ENCODE results near the gene FARP2.
"Not testable (repeated sequence)": the region's sequence is repeated elsewhere in the genome, so short reads cannot be mapped to it uniquely, and the experiment has no call there.

FARP2 gene

DNA sequence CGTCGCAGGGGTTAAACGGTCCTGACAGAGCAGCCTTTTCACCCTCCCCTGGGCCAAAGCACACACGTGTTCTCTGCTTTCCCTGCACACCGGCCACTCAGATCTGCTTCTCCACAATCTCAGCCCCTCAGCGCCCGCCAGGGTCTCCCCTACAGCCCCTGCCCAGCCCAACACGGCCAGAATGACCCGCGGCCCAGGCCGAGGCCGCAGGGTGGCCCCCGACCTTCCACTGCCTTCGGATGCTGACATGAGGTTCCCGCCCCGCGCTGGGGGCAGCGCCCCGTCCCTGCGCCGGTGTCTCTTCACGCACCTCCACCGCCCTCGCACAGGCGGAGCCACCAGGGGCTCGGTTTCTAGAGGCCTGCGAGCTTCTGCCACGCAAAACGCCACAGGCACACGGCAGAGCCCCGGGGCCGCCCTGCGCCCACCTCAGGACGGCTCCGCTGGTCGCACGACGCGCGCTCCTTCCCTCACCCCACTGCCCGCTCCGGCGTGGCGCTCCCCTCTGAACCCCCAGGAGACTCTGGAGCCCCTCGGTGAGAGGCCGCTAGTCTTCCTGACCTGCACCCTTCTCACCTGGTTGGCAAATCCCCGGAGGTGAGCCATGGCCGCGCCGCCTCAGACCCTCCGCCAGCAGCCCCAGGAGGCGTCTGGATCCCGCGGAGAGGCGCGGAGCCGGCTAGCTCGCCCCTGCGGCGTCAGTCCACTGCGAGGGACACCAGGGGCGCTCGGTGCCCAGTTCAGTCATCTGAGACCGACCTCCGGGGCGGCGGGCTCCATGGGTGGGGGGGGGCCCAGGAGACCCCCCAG lies 151.6 kb downstream of the FARP2 start:
- peak; percentile 36 for DNase-seq

DNA sequence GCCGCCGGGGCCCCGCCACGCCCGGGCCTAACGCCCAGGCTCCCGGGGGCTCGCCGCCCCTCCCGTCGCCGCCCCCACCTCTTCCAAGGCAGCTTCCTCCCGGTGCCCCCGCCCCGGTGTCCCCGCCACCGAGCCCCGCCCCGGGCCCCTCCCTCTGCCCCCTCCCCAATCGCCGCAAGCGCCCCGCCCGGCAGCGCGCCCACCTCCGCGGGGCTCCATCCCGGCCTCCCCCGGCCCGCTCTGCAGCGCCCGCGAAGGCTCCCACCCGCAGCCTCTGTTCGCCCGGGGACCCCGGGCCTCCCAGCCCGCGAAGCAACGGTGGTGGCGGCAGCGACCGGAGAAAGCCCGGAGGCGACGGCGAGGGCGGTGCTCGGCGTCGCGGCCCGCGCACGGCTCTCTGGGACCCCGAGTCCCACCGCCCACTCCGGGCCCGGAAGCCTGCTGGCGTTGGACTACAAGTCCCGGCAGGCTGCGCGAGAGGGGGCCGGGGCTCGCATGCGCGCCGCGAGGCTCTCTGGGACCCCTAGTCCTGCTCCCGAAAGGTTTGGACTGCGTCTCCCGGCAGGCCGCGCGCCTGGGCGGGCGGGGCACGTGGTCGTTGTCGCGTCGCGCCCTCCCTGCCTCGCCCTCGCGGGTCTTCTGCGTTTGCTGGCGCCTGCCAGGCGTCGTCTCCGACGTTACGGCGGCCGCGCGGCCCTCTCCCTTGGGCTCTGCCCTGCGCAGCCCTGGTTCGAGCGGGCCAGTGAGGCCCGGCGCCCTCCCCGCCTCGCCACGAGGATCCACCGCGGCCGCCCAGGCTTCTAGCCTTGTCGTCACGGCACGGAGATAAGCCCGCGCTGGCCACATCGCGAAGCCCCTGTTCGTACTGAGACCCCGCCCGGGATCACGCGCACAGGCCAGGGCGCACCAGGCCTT lies 152.4 kb downstream of the FARP2 start, which contains the start of gene STK25:
Gene STK25, minus strand, starts transcription at position 345 of the 915 bp plus-strand sequence. CDS start 549 bp downstream, outside the sequence.
- DNase-seq = peak; percentile 99

DNA sequence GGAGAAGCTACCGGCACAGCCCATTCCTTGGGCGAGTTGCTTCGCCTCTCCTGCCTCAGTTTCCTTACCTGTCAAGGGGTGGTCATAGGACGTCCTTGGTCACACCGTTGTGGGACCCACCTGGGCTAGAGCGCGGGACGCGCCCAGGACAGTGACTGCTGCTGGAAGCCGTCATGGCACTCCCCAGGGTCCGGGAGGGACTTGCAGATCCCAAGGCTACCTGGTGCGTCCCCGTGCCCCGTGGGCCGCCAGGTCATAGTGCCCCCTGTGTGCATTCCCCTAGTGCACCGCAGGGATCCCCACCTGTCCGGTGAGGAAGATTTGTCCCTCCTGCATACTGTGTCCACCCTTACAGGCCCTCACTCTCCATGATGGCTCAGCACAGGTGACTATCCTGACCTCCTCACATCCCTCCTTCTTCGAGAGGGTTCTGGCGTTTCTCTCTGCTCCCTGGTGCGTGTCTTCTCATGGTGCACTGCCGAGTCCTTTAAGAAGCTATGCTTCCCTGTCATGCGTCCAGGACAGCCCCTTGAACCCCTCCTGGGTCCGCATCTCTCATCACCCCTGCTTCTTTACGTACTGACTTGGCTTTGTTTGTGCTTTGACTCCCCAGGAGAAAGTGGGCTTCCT lies 153.2 kb downstream of the FARP2 start:
- no peak for DNase-seq

DNA sequence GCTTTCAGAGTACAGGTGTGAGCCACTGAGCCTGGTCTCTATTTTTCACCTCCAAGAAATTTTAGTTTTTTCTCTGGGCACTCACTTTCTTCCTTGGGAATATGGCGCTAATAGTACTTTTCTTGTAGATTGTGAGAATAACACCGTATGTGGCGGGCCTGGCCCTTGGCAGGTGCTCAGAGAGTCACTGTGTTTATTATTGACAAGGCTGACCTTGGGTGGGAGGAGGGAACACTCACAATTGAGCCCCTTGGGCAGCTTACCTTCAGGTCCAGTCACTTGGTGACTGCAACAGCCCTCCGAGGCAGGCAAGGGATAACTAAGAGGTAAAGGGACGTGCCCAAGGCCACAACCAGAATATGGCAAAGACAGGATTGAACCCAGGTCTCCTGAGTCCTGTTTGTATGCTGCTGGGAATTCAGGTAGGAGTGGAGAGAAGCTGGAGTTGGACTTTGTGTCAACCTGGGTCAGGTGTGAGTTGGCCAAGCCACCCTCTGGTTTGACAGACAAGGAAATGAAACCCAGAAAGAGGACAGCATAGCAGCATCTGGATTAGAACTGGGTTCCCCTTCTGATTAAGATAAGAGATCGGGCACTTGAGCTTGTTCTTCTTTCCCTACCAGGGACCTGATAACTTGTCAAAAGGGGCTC lies 155.1 kb downstream of the FARP2 start:
- DNase-seq = no peak

GRCh38 chr2:241514553-241514952 lies 158.5 kb downstream of the FARP2 start:
- no peak for DNase-seq

DNA sequence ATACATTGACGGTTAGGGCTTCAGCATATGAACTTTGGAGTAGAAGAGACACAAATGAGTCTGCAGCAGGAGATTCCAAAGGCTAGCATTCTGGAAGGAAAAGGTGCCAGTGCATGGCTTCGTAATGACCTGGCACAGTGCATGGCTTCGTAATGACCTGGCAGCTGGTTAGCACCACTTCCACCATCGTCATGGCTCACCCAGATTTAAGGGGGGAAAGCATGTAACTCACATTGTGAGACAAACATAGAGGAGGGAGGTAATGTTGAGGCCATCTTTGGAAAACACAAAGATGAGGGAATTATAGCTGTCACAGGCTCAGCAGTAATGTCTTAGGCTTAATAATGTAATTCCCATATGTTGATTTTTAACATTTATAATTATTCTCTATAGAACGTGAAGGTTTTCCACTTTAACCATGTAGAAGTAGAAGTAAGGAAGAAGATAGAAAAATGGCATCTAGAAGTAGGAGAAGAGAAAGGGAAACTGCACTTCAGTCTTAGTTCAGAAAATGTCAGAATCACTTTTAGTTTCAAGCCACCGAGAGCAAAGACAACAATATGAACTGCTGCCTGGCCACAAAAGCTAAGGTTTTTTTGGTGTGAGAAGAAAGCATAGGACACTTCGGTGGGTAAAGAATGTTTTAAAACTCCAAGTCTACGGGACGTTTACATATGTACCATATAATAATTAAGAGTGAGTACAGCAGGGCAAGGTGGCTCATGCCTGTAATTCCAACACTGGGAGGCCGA lies 159.1 kb downstream of the FARP2 start:
- no peak for DNase-seq

DNA sequence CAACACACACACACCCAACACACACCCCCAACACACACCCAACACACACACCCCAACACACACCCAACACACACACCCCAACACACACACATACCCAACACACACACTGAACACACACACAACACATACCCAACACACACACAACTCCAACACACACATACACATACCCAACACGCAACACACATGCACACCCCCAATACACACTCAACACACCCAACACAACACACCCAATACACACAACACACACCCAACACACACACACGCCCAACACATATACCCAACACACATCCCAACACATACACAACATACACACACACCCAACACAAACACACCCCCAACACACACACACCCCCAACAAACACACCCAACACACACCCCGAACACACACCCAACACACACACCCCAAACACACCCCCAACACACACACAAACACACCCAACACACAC lies 160.5 kb downstream of the FARP2 start:
- no peak for DNase-seq

GRCh38 chr2:241517297-241517696 lies 161.2 kb downstream of the FARP2 start:
- no peak for DNase-seq

DNA sequence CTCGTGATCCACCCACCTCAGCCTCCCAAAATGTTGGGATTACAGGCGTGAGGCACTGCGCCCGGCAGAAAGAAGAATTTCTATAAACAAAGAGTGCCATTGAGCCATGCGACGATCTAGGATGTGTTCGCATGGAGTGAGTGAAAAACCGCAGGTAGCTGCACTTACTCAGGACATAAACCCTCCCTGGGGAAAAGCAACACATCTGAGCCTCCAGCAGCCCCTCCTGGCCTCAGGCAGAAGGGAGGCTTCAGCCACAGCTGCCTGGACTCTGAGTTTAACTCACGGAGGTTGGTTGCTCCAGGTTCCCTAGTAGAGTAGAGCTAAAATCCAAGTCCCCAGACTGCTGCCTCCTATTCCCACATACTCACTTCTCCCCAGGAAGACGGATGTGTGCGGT lies 163.6 kb downstream of the FARP2 start:
- no peak for DNase-seq

- DNase-seq = no peak
These were observed 166.4 kb downstream of the FARP2 start for GRCh38 chr2:241522477-241522876.

GRCh38 chr2:241525818-241526780 lies 170.0 kb downstream of the FARP2 start:
- not testable (repeated sequence) for DNase-seq

GRCh38 chr2:241530571-241530970 lies 174.5 kb downstream of the FARP2 start:
- DNase-seq = no peak

- DNase-seq = no peak
These were observed 175.2 kb downstream of the FARP2 start for GRCh38 chr2:241531161-241531722.

- DNase-seq = no peak
These were observed 176.1 kb downstream of the FARP2 start for GRCh38 chr2:241532168-241532567.

GRCh38 chr2:241532733-241533601 lies 176.9 kb downstream of the FARP2 start:
- no peak for DNase-seq

DNA sequence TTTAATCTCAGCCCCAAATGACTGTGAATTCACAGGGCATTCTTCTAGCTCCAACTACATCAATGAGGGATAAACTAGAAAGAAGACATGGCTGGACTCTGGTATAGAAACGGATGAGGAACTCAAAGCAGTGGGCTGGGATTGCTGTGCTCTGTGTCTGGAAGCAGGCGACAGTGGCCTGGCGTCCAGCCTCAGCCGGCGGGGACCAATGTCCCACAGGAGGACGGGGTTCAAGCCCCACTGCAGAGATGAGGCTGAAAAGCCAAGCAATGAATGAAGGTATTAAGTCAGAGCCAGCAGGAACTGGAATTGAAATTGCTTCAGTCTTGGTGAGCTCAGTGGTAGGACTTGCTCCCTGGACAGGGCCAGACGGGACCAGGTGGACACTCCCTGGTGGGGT lies 178.2 kb downstream of the FARP2 start:
- DNase-seq = no peak

- DNase-seq = no peak
These were observed 178.8 kb downstream of the FARP2 start for GRCh38 chr2:241534701-241535375.

GRCh38 chr2:241535871-241536655 lies 180.0 kb downstream of the FARP2 start:
- DNase-seq = no peak

Measured in stimulated activated CD4-positive, alpha-beta T cell treated with anti-CD3 and anti-CD28 coated beads, Interleukin-1b, Interleukin-23, amount 100 ng/mL, for 48 hours (primary cell).